HG02798 (cell line): Measurements from ENCODE around the gene JMJD1C.

Experiments
- ATAC-seq: cut with Tn5 transposase; IDR thresholded peaks from one replicate; pipeline ENCODE4 v1.9.1; 2021; ENCODE audit warnings: mild to moderate bottlenecking; ENCODE audit not compliant: unreplicated experiment, poor library complexity

The JMJD1C gene

DNA sequence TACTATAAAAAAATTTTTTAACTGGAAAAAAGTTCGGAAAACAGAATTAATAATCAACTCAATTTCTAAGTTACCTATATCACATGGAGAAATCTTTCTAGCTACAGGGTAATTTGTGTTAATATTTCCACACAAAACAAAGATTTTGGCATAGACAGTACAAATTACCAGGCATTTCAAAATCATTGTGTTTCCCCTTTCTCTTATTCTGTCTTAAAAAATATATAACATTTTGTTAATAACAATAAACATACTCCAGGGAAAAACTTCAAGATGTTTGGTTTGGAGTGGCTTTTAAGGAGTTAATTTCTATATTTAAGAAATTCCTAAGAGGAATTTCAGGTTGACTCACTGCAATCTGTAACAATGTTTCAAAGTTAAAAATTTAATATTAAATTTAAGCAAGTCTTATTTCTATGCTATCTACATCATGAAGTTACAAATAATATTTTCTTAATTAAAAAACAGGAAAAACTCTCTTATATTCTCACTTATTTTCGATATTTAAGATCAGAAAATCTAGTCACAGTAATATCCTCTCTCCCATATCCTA is 200.0 kb downstream of the JMJD1C start:
- no peak for ATAC-seq

DNA sequence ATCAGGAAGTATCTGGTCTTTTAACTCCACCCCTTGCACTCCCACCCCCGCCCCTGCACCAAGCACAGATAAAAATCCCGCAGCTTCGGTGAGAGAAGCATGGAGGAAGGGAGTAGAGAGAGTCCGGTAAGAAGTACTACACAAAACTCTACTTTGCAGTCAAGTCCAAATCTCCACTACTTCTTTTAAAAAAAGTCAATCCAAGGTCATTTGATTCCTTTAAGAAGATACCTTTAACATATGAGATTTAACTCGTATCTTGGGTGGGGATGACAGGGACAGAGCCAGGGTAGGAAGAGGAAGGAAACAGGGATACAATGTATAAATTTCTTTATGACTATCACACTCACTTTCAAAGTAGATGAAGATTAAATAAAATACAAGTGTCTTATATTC is 200.6 kb downstream of the JMJD1C start:
- ATAC-seq, result no peak

DNA sequence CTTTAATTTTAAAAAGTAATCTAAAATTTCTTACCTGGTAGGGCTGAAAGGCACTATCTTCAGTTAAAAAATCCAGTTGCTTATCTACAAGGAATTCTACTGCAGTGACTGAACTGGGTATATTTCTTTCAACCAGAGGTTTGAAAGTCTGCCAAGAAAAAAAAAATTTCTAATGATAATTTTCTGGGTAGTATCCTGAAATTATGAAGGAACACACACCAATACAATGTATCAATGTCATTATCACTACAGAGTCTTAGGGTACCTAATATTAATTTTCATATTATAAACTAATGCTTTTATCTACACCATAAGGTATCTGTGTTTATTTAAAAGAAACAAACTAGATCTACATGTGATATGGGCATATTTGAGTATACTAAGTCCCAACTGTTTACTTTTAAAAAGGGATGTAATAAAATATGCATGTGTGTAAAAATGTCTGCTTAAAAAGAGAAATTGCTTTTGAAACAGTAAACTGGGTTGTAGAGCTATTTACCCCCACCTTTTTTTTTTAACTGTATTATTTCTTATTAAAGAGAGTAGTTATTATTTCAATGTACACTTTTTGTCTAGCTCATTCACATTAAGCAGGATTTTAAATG is 201.1 kb downstream of the JMJD1C start:
- ATAC-seq, result no peak

DNA sequence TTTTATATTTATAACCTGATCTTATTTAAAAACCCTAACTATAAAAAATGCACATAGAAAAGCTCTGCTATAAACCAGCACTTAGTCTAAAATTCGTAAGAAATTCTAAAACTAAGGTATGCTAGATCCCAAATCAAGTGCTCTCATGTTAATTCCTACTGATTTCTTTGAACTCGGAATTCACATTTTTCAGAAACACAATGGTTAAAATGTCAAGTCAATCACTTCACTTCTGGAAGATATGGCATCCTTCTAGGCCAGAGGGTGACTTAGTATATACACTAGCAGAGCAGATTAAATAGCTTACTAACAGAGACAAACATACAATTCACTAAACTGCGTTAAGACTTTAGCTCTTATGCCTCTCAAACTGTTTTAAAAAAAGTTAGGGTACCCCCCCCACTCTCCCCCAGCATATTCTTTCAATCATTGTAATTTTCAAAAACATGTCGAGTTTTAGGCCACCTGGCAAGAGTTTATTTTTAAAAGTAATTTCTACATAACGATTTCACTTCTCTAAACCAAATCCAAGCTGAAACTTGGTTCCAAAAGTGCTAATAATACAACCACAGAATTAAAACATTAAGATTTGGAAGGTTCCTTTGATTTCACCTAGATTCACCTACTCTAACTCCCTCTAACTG is 203.2 kb downstream of the JMJD1C start:
- ATAC-seq, result no peak

DNA sequence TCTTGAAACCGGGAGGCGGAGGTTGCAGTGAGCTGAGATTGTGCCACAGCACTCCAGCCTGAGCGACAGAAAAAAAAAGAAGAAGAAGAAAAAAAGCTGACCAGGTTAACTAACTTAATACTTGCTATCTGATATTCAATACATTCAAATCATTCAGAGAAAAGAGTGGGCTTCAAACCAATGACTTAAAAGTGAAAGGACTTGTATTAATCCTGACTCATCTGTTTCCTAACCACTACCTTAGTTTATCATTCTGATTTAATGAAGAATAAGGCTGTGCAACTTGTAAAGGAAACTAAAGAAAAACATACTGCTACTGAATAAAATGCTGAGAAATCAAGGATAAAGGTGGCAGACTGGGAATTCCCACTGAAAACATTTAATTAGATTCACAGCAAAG is 204.3 kb downstream of the JMJD1C start:
- ATAC-seq, result no peak

DNA sequence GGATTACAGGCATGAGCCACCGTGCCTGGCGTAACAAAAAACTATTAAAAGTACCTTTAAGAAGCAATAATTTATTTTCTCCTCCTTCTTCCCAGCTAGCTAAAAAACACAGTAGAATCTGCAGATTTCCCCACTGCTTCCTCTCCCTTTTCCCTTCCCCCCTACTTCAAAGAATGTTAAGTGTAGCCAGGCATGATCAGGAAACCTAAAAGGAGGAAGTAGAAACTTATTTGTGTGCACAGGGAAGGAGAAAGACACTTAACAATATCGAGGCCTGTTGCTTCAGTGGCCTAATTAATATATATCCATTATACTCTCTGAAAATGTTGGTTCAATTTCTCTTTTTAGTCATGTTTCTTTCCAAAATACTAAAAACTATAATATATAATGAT is 204.9 kb downstream of the JMJD1C start:
- no peak for ATAC-seq

DNA sequence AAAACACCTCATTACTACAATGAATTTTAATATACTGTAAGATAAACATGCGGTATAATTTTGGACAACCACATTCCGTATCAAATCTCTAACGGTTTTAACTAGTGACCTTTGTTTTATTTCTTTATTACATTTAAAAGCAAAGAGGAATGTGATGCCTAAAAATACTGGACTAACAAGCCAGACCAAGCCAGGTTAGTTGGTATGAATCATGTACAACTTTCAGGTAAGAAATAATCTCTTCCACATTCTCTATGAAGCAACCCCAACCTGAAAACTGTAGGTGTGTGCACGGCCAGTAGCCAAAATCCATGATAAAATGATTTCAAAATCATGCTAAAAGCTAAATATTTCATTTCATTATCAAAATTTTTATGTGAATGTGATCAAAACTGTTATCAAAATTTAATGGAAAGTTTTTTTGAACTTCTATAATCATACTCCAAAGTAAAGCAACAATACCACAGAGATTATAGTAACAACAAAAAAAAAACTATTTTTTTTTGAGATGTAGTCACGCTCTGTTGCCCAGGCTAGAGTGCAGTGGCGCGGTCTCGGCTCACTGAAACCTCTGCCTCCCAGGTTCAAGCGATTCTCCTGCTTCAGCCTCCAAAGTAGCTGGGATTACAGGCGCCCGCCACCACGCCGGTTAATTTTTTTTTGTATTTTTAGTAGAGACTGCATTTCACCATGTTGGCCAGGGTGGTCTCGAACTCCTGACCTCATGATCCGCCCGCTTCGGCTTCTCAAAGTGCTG is 205.5 kb downstream of the JMJD1C start:
- no peak for ATAC-seq

DNA sequence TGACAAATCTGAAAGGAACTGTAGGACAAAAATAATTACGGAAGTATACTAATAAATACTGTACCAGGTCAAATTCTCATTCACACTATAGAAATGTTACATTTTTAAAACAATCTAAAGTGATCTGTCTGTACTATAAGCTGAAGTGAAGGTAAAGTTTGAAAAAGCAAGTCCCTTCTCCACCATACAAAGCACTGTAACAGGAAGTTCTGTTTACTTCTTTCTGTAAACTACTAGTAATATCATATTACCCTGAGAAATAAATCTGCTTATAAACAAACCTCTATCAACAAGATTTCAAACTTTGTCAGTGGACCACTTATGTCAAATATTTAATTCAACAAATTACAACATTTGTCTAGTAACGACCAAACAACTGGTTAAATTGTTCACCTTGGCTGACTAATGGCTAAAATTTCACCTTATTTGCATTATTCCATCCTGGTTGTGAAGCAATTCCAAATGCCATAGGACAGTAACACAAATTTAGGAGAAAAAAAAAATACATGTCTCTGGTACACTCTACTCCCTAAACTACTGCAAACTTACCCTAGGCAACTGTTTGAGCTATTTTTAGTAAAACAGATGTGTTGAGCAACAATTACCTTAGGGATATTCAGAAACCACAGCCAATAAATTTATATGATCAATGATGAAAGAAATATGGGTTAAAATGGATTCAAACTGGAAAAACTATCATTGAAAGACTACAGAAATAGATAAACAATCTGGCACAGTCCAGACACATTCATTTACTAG is 206.7 kb downstream of the JMJD1C start:
- no peak for ATAC-seq

DNA sequence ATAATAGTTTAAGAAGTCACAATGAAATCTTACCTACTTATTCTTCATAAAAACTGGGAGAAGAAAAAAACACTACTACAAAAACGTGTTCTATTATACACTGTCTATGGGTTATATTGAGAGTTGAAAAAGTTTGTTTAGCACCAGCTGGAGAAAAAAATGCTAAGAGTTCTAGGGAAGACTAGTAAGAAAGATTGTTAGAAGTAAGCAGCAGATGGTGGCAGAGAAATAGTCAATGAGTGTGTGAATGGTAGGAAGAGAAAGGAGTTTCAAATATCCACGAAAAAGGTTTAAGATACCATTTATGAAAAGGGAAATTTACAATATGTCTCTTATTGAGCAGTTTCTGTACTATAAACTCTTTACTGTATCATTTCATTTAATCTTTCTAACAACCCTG is 208.0 kb downstream of the JMJD1C start:
- no peak for ATAC-seq

DNA sequence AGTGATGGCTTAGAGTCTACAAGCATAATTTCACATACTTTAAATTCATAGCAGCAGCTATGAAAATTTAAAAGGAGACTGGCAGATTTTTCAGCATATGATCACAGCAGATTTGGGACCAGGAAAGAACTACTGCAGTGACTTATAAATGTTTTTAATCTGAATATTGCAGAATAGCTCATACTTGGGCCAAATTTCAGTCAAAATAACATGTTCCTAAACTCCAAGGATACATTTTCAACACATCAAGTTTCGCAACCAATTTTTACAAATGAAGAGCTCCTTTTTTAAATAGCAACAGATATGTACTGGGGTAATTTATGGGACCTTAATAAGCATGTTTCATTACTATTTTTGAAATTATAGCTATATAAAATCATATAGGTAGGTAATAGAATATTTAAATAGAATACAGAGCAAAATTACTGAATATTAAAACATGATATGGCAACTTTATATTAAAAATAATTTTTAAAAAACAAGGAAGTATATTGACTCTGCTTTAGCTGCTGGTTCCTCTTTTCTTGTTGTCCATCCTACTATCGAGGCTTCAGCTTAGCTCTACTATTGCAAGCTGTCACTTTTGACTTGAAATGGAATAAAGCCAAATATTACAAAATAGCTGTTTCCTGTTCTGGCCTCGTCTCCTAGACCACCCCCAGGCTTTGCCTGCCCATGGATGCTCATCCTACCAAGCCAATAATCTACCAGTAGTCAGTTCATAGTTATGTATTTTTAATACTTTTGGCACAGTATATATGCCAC is 209.6 kb downstream of the JMJD1C start:
- no peak for ATAC-seq

DNA sequence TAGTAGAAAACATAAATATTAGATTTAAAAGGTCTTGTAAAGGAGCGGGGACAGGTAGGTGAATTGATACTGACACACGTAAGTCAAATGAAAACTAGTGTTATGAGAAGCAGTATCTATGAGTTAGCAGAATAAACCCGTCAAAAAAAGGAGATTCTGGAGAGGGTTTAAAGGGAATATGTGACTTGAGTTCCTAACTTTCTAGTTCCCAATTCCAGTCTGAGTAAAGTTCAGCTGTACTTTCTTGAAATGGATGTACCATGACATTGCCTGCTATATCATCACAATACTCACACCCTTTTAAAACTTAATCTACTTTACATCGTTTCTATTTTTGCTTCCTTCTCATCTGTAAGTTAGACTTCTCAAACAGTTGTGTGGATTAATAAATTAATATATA is 210.5 kb downstream of the JMJD1C start:
- no peak for ATAC-seq

DNA sequence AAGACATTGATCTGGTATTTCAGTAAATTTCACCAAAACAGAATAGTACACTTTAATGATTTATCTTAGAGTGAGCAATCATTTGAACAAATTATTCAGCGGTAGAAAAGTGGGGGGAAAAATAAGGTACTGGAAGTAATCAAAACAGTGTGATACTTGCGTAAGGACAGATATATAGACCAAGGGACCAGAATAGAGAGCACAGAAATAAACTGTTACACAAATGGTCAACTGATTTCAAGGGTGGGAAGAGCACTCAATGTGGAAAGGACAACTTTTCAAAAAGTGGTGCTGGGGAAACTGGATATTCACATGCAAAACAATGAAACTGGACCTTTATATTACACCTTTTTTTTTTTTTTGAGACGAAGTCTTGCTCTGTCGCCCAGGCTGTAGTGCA is 212.7 kb downstream of the JMJD1C start:
- no peak for ATAC-seq

DNA sequence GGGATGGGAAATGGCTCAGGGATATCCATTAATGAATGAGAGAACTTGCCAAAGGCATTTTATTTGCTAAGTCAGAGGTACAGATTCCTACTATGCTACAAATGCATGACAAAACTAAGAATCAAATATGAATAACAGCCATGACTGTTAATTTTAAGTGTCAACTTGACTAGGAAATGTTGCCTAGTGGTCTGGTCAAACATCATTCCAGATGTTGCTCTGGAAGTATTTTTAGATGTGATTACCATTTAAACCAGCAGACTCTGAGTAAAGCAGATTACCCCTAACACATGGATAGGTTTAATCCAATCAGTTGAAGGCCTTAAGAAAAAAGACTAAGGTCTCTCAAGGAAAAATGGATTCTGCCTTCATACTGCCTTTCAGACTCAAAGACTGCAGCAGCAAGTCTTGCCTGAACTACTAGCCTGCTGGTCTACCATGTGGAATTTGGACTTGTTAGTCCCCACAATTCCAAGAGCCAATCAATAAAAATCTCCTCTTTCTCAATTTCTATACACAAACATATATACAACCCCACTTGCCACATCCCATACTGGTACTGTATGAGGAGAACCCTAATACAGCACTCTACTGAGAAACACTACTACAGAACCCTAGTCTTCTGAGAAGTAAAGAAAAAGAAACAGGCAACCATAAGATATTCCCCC is 213.5 kb downstream of the JMJD1C start:
- no peak for ATAC-seq

DNA sequence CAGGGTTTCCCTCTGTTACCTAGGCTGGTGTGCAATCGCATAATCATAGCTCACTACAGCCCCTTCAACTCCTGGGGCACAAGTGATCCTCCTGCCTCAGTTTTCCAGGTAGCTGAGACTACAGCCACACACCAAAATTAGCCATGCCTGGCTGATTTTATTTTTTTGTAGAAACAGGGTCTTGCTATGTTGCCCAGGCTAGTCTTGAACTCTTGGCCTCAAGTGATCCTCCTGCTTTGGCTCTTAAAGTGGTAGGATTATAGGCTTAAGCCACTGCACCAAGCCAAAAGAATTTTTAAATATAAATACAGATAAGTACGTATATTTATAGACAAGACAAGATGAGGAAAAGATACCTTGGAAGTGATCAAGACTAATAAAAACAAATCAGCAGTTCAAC is 215.7 kb downstream of the JMJD1C start:
- no peak for ATAC-seq

DNA sequence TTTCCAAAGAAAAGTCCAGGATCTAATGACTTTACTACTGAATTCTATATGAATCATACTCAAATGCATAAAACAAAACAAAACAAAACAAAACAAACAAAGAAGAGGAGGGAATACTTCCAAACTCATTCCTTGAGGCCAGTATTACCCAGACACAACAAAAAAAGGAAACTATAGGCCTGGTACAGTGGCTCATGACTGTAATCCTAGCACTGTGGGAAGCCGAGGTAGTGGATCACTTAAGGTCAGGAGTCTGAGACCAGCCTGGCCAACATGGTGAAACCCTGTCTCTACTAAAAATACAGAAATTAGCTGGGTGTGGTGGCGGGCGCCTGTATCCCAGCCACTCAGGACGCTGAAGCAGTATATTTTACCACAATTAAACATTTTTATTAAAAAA is 218.0 kb downstream of the JMJD1C start:
- no peak for ATAC-seq

DNA sequence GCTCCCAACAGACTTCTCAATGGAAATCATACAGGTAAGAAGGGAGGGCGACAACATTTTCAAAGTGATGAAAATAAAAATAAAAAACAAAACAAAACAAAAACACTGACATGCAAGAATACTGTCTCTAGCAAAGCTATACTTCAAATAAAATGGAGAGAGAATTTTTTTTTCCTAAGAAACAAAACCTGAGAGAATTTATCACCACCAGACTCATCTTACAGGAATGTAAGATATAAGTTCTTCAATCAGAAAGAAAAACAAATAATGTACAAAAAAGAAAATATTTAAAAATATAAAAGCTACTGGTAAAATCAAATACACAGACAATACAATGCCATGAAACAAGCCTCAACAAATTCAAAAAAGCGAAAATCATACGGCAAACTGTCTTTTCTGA is 219.4 kb downstream of the JMJD1C start:
- no peak for ATAC-seq

DNA sequence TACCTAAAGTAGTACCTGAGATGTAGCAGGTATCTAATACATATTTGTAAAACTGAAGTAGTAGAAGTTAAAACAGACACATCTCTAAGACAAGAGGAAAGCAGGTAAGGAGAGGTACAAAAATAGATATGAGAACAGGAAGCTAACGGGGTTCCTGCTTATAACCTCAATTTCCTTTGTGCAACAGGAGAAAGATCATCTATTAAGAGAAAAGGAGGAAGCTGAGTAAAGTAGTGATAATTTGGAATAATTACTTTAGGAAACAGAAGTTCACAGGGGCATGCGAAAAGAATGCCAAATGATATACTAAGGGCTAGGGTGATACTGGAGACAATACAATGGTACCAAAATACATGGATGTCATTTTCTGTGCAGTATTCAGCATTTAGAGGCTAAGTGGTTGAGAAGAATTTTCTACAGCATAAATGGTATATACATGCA is 223.9 kb downstream of the JMJD1C start:
- no peak for ATAC-seq

DNA sequence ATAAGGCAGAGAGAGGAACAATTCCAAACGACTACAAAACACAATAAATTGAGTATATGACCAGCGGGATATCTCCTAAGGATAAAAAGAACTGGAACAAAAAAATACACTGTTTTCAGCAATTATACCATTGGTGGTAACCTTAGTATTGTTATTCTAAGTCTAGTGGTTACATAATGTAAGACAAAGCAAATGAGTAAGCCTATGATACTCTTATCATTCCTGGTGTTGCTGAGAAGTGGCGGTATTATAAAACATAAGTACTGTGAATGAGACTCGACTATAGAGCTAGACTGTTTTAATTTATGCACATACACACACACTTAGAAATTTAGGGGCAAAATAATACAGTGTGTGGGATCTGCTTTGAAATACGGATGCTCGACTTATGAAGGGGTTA is 225.0 kb downstream of the JMJD1C start:
- no peak for ATAC-seq

DNA sequence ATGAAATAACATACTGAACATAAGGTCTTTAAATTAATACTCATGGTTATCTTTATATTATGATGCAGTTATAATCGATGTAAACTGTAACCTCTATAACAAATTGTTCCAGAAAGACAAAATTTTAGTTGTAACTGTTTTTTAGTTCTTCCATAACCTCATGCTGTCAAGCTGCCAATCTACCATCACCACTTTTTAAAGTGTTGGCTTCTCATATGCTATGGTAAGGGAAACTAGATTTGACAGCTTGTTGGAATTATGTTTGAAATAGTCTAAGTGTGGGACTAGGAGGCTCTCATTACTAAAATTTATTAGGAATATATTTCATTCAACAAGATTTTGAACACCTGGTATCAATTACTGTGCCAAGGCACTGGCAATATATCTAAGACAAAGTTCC is 227.3 kb downstream of the JMJD1C start:
- ATAC-seq, result no peak

DNA sequence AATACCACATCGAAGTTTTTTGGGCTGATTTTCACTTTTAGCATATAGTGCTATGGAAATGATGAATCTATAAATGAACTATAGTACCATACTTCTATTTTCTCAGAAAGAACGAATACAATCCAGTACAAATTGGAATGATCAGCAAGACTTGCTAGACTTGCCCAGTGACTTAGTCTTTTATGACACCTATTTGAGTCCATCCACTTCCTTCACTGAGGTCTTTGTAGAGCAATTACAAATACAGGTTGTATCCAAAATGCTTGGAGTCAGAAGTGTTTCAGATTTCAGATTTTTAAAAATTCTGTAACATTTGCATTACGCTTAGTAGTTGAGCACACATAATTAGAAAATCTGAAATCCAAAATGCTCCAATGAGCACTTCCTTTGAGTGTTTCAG is 228.4 kb downstream of the JMJD1C start:
- ATAC-seq, result no peak
